ENCODE measurements around the gene SHLD1. TPM values are rescaled to one million over a fixed set of nuclear protein-coding genes. Genes with fewer than 3 reads are reported as not detected.

The SHLD1 gene
- total RNA-seq, 1 experiment from 2014 or later = 6.7 TPM

DNA sequence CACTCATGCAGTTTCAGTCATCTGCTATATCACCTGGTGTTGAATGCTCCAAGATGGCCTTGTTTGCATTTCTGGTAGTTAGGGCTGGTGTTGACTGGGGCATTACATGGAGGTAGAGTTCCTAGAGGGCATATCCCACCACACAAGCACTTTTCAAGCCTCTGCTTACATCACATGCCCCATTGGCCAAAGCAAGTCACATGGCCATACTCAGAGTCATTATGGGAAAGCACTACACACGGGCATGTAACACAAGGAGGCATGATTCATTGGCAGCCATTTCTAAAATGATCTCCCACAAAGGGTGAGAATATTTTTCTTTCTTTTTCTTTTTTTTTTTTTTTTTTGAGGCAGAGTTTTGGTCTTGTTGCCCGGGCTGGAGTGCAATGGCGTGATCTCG is 126.9 kb downstream of the SHLD1 start:
- no peak overlapping the region for H2BK5ac ChIP-seq (ENCODE audit: insufficient read length, low read length)
- Mint-ChIP-seq H3K27ac (0 out of 7 replicates have a peak overlapping the region, but pooled peaks of 1 of the 3 experiments have one; percentile 30), H3K4me3 (no peak overlapping the region), H3K27me3 (ENCODE audit: low read depth) (peaks cover 2% of the 10 kb centered on the region; the same call in 1 of the 2 replicates), H3K36me3 (ENCODE audit: insufficient read depth in 1 of 3, low read depth in 3 of 3) (no peaks in the 10 kb centered on the region), H3K4me1 (peaks cover 22 to 25% of the 10 kb centered on the region in 2 experiments), H3K9me3 (no peaks in the 10 kb centered on the region)
- H3K18ac ChIP-seq (ENCODE audit: insufficient read length, low read depth, low read length) = no peak overlapping the region
- H4K91ac ChIP-seq (ENCODE audit: insufficient read length, low read depth, low read length) = no peak overlapping the region
- H3K23me2 ChIP-seq (ENCODE audit: insufficient read length, low read depth, low read length, poor library complexity, severe bottlenecking) = no peaks in the 10 kb centered on the region
- no peak overlapping the region for H3K4ac ChIP-seq (ENCODE audit: low read depth, low read length)
- H2BK15ac ChIP-seq (ENCODE audit: low read depth, low read length) = no peak overlapping the region
- H3K9me3 ChIP-seq (ENCODE audit: control insufficient read depth, low read depth, low read length) = no peaks in the 10 kb centered on the region
- no peak overlapping the region for H3K27ac ChIP-seq (ENCODE audit: insufficient read length, low read depth, low read length)
- no peak overlapping the region for H2AFZ ChIP-seq (ENCODE audit: low read length)
- H3K79me1 ChIP-seq (ENCODE audit: insufficient read depth, low read depth, low read length, poor library complexity, severe bottlenecking) = no peaks in the 10 kb centered on the region
- no peak overlapping the region for H2BK20ac ChIP-seq (ENCODE audit: low read depth, low read length, poor library complexity, severe bottlenecking)
- peaks cover 3% of the 10 kb centered on the region; the same call in 1 of the 2 replicates for H3K4me1 ChIP-seq (ENCODE audit: insufficient read depth, low read length)
- no peak overlapping the region for H3K9ac ChIP-seq (ENCODE audit: extremely low read depth, insufficient read length, low read length)
- no peak overlapping the region for H3K4me2 ChIP-seq (ENCODE audit: insufficient read depth, insufficient read length, low read length)
- no peak overlapping the region for H3K56ac ChIP-seq (ENCODE audit: insufficient read length, low read depth, low read length)
- no peak overlapping the region for H4K8ac ChIP-seq (replicated peaks; ENCODE audit: insufficient read length, low read depth, low read length)
- H2BK12ac ChIP-seq (ENCODE audit: insufficient read length, low read depth, low read length) = no peak overlapping the region
- H2BK120ac ChIP-seq (ENCODE audit: low read depth, low read length, poor library complexity, severe bottlenecking) = no peak overlapping the region
- no peak overlapping the region for H4K5ac ChIP-seq (ENCODE audit: insufficient read length, low read depth, low read length)
- no peak overlapping the region for H3K14ac ChIP-seq (ENCODE audit: insufficient read depth, low read length)
- TF ChIP-seq, protein P1, sequence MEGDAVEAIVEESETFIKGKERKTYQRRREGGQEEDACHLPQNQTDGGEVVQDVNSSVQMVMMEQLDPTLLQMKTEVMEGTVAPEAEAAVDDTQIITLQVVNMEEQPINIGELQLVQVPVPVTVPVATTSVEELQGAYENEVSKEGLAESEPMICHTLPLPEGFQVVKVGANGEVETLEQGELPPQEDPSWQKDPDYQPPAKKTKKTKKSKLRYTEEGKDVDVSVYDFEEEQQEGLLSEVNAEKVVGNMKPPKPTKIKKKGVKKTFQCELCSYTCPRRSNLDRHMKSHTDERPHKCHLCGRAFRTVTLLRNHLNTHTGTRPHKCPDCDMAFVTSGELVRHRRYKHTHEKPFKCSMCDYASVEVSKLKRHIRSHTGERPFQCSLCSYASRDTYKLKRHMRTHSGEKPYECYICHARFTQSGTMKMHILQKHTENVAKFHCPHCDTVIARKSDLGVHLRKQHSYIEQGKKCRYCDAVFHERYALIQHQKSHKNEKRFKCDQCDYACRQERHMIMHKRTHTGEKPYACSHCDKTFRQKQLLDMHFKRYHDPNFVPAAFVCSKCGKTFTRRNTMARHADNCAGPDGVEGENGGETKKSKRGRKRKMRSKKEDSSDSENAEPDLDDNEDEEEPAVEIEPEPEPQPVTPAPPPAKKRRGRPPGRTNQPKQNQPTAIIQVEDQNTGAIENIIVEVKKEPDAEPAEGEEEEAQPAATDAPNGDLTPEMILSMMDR (conservative IDR thresholded peaks at IDR 0.05) = no peak
- WGBS (ENCODE audit: extremely low coverage, insufficient read length, low lambda C conversion rate) = no CpG with 5 or more reads among the region's 4 CpGs
- no peak overlapping the region for H3K23ac ChIP-seq (ENCODE audit: insufficient read length, low read depth, low read length)
- H3T11ph ChIP-seq (ENCODE audit: low read length) = no peak overlapping the region
- DNase-seq = no peak
- no peaks in the 10 kb centered on the region for H4K20me1 ChIP-seq (ENCODE audit: control insufficient read depth, insufficient read depth, insufficient read length)
- H3K79me2 ChIP-seq (ENCODE audit: insufficient read depth, low read length) = no peaks in the 10 kb centered on the region
- no peak overlapping the region for H2AK5ac ChIP-seq (ENCODE audit: insufficient read length, low read length)
- H3K27me3 ChIP-seq (ENCODE audit: insufficient read depth, low read length) = no peaks in the 10 kb centered on the region

Data from H9 (cell line).